ENCODE results near the gene NIN. TPM values are rescaled to one million over a fixed set of nuclear protein-coding genes. Genes with fewer than 3 reads are reported as not detected.
A peak's percentile ranks its signal among the peaks of the same experiment; 100 is the strongest.

The NIN gene
- total RNA-seq, 1 donor from 2014 or later: 45.4 TPM

- Mint-ChIP-seq H3K9me3 (ENCODE audit: unreplicated experiment) (no peaks in the 10 kb centered on the region), H3K36me3 (ENCODE audit: low read depth, unreplicated experiment) (peaks cover 2% of the 10 kb centered on the region), H3K27me3 (ENCODE audit: low read depth, unreplicated experiment) (no peaks in the 10 kb centered on the region), H3K4me1 (ENCODE audit: low read depth, unreplicated experiment) (peaks cover 20% of the 10 kb centered on the region), H3K27ac (ENCODE audit: unreplicated experiment) (peak overlapping the region; percentile 34), H3K4me3 (ENCODE audit: unreplicated experiment) (no peak overlapping the region)
- Histone ChIP-seq H3K9ac (ENCODE audit: low read length) (peak overlapping the region; percentile 42), H4K20me1 (ENCODE audit: insufficient read depth, low read length) (peaks cover 85% of the 10 kb centered on the region), H3K4me2 (ENCODE audit: low read length) (peak overlapping the region; percentile 67), H3K27ac (ENCODE audit: low read depth, low read length) (no peak overlapping the region), H3K9me3 (ENCODE audit: insufficient read depth, low read depth, low read length) (no peaks in the 10 kb centered on the region), H3K79me2 (ENCODE audit: insufficient read depth, low read length) (peaks cover 78% of the 10 kb centered on the region), H3K4me3 (ENCODE audit: insufficient read depth, low read depth, low read length) (no peak overlapping the region), H3K27me3 (ENCODE audit: insufficient read depth, low read length) (no peaks in the 10 kb centered on the region), H3K4me1 (ENCODE audit: insufficient read depth, low read length) (peaks cover 19% of the 10 kb centered on the region), H3K36me3 (ENCODE audit: insufficient read depth, low read length) (peaks cover 5% of the 10 kb centered on the region), H2AFZ (ENCODE audit: low read depth, low read length) (no peak overlapping the region)
- DNase-seq (ENCODE audit: low read depth) (no peak), FAIRE-seq (no peak)
- TF ChIP-seq CTCF (IDR thresholded peaks at IDR 0.05; ENCODE audit: insufficient read depth, low read depth, low read length) (no peak), EZH2 (IDR thresholded peaks at IDR 0.05; ENCODE audit: insufficient read depth, low read length) (no peak)
These were observed 7.8 kb downstream of the NIN start for GRCh38 chr14:50823051-50823761.

GRCh38 chr14:50822501-50823042 is 8.4 kb downstream of the NIN start:
- Mint-ChIP-seq H3K9me3 (ENCODE audit: unreplicated experiment) (no peaks in the 10 kb centered on the region), H3K27me3 (ENCODE audit: low read depth, unreplicated experiment) (no peaks in the 10 kb centered on the region), H3K36me3 (ENCODE audit: low read depth, unreplicated experiment) (peaks cover 2% of the 10 kb centered on the region), H3K4me1 (ENCODE audit: low read depth, unreplicated experiment) (peaks cover 20% of the 10 kb centered on the region), H3K4me3 (ENCODE audit: unreplicated experiment) (no peak overlapping the region), H3K27ac (ENCODE audit: unreplicated experiment) (peak overlapping the region; percentile 43)
- Histone ChIP-seq H3K9me3 (ENCODE audit: insufficient read depth, low read depth, low read length) (no peaks in the 10 kb centered on the region), H3K4me3 (ENCODE audit: insufficient read depth, low read depth, low read length) (no peak overlapping the region), H3K79me2 (ENCODE audit: insufficient read depth, low read length) (peaks cover 72% of the 10 kb centered on the region), H2AFZ (ENCODE audit: low read depth, low read length) (no peak overlapping the region), H3K4me1 (ENCODE audit: insufficient read depth, low read length) (peaks cover 19% of the 10 kb centered on the region), H3K27ac (ENCODE audit: low read depth, low read length) (no peak overlapping the region), H3K27me3 (ENCODE audit: insufficient read depth, low read length) (no peaks in the 10 kb centered on the region), H4K20me1 (ENCODE audit: insufficient read depth, low read length) (peaks cover 78% of the 10 kb centered on the region), H3K9ac (ENCODE audit: low read length) (no peak overlapping the region), H3K36me3 (ENCODE audit: insufficient read depth, low read length) (peaks cover 5% of the 10 kb centered on the region), H3K4me2 (ENCODE audit: low read length) (peak overlapping the region; percentile 67)
- DNase-seq (ENCODE audit: low read depth) (no peak), FAIRE-seq (no peak)
- TF ChIP-seq CTCF (IDR thresholded peaks at IDR 0.05; ENCODE audit: insufficient read depth, low read depth, low read length) (no peak), EZH2 (IDR thresholded peaks at IDR 0.05; ENCODE audit: insufficient read depth, low read length) (no peak)

All from astrocyte (in vitro differentiated cells and primary cell).